GM21825 (cell line): ENCODE results near the gene FARP1.

Source experiments
- ATAC-seq: cut with Tn5 transposase; IDR thresholded peaks from one replicate; pipeline ENCODE4 v1.9.1; 2021; ENCODE audit warnings: mild to moderate bottlenecking, moderate library complexity; ENCODE audit not compliant: unreplicated experiment

Gene FARP1, protein sequence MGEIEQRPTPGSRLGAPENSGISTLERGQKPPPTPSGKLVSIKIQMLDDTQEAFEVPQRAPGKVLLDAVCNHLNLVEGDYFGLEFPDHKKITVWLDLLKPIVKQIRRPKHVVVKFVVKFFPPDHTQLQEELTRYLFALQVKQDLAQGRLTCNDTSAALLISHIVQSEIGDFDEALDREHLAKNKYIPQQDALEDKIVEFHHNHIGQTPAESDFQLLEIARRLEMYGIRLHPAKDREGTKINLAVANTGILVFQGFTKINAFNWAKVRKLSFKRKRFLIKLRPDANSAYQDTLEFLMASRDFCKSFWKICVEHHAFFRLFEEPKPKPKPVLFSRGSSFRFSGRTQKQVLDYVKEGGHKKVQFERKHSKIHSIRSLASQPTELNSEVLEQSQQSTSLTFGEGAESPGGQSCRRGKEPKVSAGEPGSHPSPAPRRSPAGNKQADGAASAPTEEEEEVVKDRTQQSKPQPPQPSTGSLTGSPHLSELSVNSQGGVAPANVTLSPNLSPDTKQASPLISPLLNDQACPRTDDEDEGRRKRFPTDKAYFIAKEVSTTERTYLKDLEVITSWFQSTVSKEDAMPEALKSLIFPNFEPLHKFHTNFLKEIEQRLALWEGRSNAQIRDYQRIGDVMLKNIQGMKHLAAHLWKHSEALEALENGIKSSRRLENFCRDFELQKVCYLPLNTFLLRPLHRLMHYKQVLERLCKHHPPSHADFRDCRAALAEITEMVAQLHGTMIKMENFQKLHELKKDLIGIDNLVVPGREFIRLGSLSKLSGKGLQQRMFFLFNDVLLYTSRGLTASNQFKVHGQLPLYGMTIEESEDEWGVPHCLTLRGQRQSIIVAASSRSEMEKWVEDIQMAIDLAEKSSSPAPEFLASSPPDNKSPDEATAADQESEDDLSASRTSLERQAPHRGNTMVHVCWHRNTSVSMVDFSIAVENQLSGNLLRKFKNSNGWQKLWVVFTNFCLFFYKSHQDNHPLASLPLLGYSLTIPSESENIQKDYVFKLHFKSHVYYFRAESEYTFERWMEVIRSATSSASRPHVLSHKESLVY

DNA sequence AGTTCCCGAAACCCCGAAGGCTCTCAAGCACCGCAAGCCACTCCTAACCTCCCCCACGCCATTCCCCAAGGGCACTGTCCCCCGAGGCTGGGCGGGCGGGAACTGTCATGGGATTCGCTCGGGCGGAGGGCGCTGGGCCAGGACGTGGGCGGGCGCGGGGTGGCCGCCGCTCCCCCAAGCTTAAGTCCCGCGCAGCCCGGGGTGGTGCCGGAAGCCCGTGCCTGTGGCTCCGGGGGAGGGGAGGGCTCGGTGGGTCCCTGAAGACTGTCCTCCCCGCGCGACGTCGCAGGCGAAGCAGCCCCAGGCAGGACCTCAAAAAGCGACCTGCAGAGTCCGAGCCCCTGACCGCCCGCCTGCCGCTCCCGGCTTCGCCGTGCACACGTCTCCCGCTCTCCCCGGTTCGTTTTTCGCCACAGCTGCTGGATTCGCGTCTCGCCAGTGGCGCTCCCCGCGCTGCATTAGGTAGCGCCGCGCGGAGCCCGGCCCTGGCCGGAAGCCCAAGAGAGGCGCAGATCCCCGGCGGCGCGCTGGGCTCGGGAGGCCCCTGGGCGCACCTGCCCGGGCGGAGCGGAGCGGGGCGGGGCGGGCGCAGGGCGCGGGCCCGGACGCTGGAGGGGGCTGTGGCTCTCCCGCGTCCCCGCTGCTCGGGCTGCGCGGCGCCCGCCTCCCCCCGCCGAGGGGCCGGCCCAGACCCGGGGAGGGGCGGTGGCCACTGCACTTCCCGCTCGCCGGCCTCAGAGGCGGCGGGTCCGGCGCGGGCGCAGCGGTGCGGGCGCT lies at the start of gene FARP1:
Gene FARP1 (plus strand): TSS at position 715 of the 777 bp plus-strand sequence. CDS start 70,149 bp downstream, outside the sequence.
- peak; percentile 77 for ATAC-seq

DNA sequence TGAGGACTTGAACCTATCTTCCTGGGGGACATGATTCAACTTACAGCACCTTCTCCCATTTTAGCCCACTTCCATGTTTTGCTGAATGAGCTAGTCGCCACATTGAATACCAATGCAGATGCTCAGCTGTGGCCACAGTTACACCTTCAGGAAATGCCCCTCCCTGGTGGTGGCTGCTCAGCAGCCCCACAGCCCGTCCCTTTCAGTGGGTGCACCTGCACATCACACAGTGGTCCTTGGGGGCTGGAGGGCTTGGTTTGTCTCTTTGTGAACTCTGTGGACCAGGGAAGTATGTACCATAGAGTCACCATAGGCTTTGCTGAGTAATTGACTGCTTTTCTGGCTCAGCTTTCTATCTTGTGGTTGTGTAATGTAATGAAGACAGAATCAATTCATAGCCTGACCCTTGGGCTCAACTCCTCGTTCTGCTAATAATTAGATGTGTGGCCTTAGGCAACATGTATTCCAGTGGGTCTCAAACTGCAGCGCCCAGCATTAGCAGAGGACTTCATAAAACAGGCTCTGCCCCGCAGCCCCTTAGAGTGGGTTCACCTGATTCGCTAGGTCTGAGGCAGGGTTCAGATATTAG lies 48.1 kb upstream of the FARP1 start:
- ATAC-seq, result no peak

DNA sequence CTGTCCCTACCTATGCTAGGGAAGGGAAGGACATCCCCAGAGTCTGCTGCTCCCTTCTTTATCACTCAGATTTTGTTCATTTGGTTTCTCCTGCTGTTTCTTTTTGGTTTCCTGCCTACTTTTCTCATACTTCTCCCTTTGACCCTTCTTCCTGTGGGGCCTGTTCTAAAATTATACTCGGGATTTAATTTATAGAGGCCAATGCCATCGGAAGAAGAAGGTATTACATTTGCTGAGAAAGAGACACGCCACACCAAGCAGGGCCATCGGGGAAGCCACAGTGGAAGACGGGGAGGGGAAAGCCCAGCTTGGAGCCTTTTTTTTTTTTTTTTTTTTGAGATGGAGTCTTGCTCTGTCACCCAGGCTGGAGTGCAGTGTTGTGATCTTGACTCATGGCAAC lies 46.8 kb upstream of the FARP1 start:
- no peak for ATAC-seq

DNA sequence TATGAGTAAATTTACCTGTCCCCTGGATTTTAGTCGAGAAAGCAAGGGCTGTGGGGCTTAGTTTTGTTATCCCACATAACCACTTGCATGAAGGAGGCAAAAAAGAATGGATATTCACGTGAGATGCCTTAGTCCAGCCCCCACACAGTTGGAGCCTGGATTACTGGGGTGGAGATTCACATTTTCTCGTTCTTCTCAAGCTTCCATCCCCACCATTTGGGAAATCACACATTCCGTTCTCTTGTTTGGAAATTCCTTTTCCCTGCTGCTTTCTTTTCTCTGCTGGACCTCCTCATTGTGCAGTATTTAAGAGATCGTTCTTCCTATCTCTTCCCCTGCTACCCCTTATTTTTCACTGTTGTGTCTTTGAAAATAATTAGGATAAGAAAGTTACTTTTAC lies 45.1 kb upstream of the FARP1 start:
- no peak for ATAC-seq

DNA sequence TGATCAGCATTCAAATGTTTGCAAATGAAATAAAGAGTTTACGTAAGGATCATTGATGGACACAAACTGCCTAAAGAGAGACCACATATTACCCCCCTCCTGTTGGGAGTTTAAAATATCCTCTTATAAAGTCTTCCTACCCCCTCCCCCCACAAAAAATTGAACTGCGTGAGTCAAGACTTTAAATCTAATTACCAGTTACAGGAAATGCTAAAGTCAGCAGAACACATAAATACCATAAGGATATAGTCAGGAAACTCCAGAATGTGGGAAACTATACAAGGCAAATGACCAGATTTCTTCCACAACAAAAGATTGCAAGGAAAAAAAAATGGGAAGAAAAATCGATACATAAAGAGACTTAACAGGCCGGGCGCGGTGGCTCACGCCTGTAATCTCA lies 44.4 kb upstream of the FARP1 start:
- ATAC-seq, result no peak

DNA sequence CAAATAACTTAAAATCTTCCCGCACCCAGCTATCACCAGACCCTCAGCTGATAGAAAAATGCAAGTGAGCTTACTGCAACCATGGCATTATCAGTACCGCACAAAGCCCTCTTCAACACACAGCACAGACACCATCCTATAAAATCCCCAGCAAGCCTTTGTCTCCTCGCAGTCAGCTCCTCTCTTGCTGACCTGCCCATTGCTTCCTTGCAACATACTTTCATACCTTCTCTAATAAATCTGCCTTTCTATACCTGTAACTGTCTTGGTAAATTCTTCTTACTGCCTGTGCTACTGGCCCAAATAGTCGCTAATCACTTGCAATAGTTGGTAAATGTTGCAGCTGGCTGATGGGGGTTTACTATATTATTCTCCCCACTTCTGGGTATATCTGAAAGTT lies 43.3 kb upstream of the FARP1 start:
- ATAC-seq, result no peak

DNA sequence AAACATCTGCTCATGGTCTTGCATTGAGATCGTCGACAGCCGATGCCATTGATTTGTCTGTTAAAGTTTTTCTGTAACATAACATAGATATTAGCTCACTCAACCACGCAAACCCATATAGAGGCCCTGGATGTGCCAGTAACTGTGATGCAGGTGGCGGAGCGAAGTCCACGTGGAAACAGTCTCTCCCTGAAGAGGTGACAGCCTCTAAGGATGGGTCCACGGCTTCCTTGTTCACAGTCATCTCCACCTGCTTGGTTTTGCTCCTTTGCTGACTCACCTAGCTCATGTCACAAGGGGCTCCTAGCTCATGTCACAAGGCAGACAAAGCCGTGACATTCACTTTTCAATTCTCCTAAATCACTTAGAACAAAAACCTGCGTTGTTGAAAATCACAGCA lies 42.4 kb upstream of the FARP1 start:
- no peak for ATAC-seq

DNA sequence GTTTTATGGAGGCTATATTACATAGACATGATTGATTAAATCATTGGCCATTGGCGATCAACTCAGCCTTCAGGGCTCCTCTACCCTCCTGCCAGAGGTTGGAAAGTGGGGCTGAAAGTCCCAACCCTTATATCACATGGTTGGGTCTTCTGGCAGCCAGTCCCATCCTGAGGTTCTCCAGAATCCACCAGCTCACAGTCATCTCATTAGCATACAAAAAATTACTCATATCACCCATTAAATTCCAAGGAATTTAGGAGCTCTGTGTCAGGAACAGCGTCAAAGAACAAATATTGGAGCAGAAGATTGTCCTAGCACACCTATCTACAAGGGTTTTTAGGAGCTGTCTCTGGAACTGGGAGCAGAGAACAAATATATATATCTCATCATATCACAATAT lies 39.4 kb upstream of the FARP1 start:
- ATAC-seq, result no peak

DNA sequence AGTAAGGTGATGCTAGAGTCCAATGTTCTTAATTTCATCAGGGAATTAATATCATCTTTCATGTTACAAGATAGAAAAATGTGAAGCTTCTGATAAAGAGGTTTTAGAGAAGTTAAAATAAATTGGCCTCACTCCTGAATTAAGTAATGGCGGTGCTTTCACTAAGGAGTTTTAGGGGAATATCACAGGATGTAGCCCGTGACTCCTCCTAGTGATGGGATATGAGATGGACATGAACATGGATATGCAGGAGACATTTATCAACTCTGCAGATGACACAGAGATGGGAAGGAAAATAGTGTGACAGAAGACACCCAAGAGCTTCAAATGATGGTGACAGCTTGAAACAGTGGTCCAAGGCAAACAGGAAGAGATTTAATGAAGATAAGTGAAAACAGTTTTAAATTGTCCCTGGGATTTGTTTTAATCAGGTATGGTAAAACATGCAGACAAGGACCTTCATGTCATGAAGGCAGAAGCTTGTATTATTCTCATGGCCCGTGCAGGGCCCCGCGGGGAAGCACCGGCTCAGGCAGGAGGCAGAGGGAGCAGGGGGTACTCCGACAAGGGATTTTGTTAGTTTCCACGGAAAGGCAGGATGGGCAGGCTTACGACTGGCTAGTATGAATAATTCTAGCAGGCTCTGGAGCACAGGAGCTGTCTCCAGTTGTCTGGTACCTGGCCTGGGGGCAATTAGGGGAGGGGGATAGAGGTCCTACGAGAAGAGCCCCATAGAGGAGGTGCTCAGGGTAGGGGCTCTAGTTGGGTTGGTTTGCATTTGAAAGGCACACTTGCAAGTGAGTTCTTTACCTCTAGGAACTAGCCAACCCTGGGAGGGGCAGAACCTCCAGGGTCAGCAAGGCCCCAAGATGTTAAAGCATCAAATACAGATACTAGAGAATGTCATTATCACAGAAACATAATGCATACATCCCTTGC lies 38.7 kb upstream of the FARP1 start:
- ATAC-seq, result no peak

DNA sequence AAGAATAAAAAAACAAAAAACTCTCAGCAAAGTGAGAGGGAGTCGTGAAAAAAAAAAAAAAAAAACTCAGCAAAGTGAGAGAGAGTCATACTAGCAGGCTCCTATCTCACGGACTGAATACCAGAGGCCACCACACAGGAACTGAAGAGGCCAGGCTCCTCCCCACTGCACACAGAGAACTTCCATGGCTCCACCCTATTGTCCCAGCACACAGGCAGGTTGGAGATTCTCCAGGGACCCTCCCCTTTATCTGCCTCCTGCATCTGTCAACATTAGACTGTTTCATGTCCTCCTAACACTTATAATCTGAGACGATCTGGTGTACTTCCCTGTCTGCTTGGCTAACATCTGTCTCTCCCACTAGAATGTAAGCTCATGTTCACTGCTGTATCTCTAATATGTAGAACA lies 37.0 kb upstream of the FARP1 start:
- ATAC-seq, result no peak

DNA sequence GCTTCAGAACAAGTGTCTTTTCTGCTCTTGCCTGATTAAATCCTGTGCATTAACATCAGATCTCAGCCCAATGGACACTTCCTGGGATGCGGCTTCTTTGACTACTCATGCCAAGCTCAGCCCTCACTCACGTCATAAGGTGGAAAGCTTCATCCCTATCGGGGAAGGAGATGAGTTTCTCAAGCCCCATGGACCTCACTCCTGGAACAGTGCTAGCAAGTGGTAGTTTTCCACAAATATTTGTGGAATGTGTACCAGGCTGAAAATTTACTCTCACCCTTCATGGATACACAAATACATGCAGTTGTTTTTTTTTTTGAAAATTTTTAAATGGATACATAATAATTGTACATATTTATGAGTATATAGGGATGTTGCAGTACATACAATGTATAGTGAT lies 34.6 kb upstream of the FARP1 start:
- ATAC-seq, result no peak

DNA sequence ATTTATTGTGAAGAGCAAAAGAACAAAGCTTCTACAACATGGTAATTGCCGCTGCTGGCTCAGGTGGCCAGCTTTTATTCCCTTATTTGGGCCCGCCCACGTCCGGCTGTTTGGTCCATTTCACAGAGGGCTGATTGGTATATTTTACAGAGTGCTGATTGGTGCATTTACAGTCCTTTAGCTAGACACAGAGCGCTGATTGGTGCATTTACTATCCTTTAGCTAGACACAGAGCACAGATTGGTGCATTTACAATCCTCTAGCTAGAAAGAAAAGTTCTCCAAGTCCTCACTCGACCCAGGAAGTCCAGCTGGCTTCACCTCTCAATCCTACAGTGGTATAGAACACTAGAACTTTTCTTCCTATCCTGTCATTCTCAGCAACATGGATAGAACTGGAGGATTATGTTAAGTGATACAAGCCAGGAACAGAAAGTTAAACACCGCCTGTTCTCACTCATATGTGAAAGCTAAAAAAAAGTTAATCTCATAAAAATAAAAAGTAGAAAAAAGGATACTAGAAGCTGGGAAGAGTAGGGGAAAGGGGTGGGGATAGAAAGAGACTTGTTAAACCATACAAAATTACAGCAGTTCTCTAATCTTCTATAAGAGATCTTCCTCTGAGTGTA lies 33.6 kb upstream of the FARP1 start:
- no peak for ATAC-seq

DNA sequence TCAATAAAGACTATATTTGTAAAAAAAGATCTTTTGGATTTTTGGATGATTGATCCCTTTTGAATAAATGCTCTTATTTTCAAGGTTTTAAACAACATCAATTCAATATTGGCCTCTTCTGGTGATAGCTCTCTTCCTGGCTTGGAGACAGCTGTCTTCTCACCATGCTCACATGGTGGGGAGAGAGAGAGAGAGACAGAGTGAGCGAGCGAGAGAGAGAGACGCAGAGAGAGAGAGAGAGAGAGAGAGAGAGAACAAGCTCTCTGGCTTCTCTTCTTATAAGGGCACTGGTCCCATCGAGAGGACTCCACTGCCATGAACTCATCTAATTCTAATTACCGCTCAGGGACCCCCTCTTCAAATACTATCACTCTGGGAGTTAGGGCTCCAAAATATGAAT lies 32.1 kb upstream of the FARP1 start:
- ATAC-seq, result no peak

DNA sequence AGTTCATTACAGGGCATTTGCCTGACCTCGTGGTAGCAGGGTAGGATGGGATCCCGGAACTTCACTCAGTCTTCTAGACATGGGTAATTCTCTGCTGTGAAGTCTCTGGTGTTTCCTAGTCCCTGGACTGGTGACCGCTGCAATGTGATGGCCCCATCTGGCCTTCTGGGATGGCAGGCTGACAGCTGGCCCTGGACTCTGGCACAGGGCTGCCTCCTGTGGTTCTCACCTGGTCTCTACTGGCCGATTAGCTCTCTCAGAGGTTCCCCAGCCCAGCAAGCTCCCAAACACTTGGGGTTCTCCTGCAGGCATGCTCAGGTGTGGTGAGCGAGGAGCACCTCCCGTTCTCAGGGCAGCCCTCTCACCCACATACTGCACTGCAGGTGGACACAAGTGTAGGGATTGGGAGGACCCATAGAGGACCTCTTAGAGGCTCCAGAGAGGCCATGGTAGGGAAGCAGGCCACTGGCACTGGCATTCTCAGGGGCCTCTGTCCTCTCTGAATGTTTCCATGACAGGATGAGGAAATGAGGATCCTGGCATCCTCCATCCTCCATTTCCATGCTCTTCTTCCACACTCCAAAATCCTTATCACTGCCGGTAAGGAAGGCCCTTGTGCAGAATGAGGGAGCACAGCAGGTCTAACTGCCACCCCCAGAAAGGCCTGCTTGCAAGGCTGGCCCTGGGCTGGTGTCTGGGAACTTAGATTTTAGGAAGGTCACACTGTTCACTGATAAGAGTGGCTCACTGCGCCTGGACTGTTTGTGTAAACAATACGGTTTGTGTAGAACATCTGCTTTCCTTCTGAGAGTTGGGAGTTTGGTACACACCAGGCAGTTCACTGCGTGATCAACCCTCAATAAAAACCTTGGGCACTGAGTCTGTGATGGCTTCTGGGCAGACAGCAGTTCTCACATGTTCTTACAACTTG lies 31.5 kb upstream of the FARP1 start:
- ATAC-seq, result no peak

DNA sequence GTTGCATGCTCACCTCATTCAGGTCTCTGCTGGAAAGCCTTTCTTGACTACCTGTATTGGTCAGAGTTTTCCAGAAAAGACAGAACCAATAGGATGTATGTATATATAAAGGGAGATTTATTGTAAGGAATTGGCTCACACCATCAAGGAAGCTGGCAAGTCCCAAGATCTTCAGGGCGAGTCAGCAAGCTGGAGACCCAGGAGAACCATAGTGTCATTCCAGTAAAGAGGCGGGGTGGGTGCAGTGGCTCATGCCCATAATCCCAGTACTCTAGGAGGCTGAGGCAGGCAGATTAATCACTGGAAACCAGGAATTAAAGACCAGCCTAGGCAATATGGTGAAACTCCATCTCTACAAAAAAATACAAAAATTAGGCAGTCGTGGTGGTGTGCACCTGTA lies 30.4 kb upstream of the FARP1 start:
- no peak for ATAC-seq

DNA sequence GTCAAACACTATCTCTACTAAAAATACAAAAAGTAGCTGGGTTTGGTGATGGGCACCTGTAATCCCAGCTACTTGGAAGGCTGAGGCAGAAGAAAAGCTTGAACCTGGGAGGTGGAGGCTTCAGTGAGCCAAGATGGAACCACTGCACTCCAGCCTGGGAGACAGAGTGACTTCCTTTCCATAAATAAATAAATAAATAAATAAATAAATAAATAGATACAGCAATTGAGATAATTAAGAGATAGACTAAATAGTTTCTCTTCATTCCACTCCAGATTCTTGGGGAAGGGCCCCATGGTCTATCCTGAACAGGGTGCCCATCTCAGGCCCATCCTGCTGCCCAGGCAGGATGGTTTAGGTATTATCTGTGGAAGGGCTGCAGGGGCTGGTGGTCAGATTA lies 24.0 kb upstream of the FARP1 start:
- no peak for ATAC-seq

DNA sequence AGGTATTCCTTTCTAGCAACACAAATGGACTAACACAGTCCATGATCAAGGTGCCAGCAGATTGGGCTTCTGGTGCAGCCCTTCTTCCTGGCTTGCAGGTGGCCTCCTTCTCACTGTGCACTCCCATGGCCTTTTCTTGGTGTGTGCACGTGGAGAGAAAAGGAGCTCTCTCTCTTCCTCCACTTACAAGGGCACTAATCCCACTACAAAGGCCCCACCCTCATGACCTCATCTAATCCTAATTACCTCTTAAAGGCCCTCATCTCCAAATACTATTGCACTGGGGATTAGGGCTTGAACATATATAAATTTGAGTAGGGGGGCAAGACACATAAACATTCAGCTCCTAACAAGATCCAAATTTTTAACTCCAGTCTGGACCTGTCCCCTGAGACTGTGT lies 19.7 kb upstream of the FARP1 start:
- no peak for ATAC-seq
